Vagina (tissue), 2 donors: ENCODE measurements around the gene SPATS1. TPM values are rescaled to one million over a fixed set of nuclear protein-coding genes. Genes with fewer than 3 reads are reported as not detected.

Source experiments
- DNase-seq, 2 donors: peaks; one replicate each; pipeline ENCODE4 v3.0.0-alpha.2; 2017; ENCODE audit errors: extremely low spot score in 2 of 2
- H3K27ac ChIP-seq: fragments of 200-600 bp; sonication (generic); one replicate; pipeline ENCODE4 v1.5.1; 2019
- H3K27me3 ChIP-seq: fragments of 200-600 bp; sonication (generic); one replicate; pipeline ENCODE4 v1.5.1; 2019
- H3K36me3 ChIP-seq, 2 donors: fragments of 200-600 bp; sonication (generic); one replicate each; pipeline ENCODE4 v1.5.1; 2017 to 2019
- H3K4me1 ChIP-seq: fragments of 200-600 bp; sonication (generic); one replicate; pipeline ENCODE4 v1.5.1; 2019
- H3K4me3 ChIP-seq, 2 donors: fragments of 200-600 bp; sonication (generic); 1 replicate in 1 of 2; 2 replicates in 1 of 2; pipeline ENCODE4 v1.5.1; 2016 to 2019
- H3K9me3 ChIP-seq: fragments of 200-600 bp; sonication (generic); one replicate; pipeline ENCODE4 v1.5.1; 2019
- CTCF ChIP-seq, 3 experiments: fragments of 450-650 bp in 2 of 3; fragments of 200-600 bp in 1 of 3; sonication (generic) in 1 of 3; IDR thresholded peaks; one replicate each; pipeline ENCODE4 v1.5.1; 2017 to 2019; ENCODE audit warnings: antibody characterized with exemption in 3 of 3, mild to moderate bottlenecking in 2 of 3, moderate library complexity in 2 of 3
- POLR2A ChIP-seq, 2 donors: fragments of 450-650 bp; IDR thresholded peaks; one replicate each; pipeline ENCODE4 v1.6.1; 2017; ENCODE audit warnings: antibody characterized with exemption in 2 of 2, mild to moderate bottlenecking in 2 of 2, moderate library complexity in 2 of 2
- POLR2AphosphoS5 ChIP-seq, 2 donors: sonication (generic); formaldehyde crosslinking; IDR thresholded peaks; one replicate each; pipeline ENCODE4 v1.9.0; 2017; ENCODE audit warnings: antibody characterized with exemption in 2 of 2, mild to moderate bottlenecking in 2 of 2, low read depth in 1 of 2; ENCODE audit not compliant: insufficient read depth in 1 of 2
- intact Hi-C: fragments of 100-400 bp; cut with DNase I; formaldehyde crosslinking; loops from one replicate; pipeline ENCODE4 v1.15.1; 2023
- total RNA-seq: library from RNA; depleted of rRNA; stranded (reverse); fragments of >200 nt; gene quantifications from one replicate; pipeline ENCODE4 v1.2.3, GENCODE V29; 2016

Gene SPATS1
- total RNA-seq, 1 donor from 2014 or later, result not detected

GRCh38 chr6:44333273-44333919 is 9.1 kb upstream of the SPATS1 start:
- Histone ChIP-seq H3K9me3 (no peaks in the 10 kb centered on the region), H3K36me3 (no peaks in the 10 kb centered on the region)
- intact Hi-C loops, result no loop called here

GRCh38 chr6:44333942-44334341 is 8.5 kb upstream of the SPATS1 start:
- H3K4me1 ChIP-seq, result no peaks in the 10 kb centered on the region
- no peak for TF ChIP-seq POLR2AphosphoS5 (IDR thresholded peaks at IDR 0.05; ENCODE audit: insufficient read depth in 1 of 2, low read depth in 1 of 2)
- no peak for TF ChIP-seq POLR2A (IDR thresholded peaks at IDR 0.05)
- no peak for TF ChIP-seq CTCF (IDR thresholded peaks at IDR 0.05)
- no peak overlapping the region for H3K4me3 ChIP-seq
- H3K27ac ChIP-seq, result no peak overlapping the region
- no peak for DNase-seq
- no peaks in the 10 kb centered on the region for H3K27me3 ChIP-seq
- intact Hi-C loops, result no loop called here
- no peaks in the 10 kb centered on the region for H3K9me3 ChIP-seq
- H3K36me3 ChIP-seq, result no peaks in the 10 kb centered on the region

More at GRCh38 chr6:44333273-44333919, 9.1 kb upstream of the SPATS1 start:
- Histone ChIP-seq H3K27ac (no peak overlapping the region), H3K4me1 (no peaks in the 10 kb centered on the region), H3K4me3 (no peak overlapping the region), H3K27me3 (no peaks in the 10 kb centered on the region)
- no peak for TF ChIP-seq POLR2A (IDR thresholded peaks at IDR 0.05)
- no peak for TF ChIP-seq CTCF (IDR thresholded peaks at IDR 0.05)
- no peak for TF ChIP-seq POLR2AphosphoS5 (IDR thresholded peaks at IDR 0.05; ENCODE audit: insufficient read depth in 1 of 2, low read depth in 1 of 2)
- DNase-seq, result no peak

GRCh38 chr6:44335631-44336030 is 6.8 kb upstream of the SPATS1 start:
- no peaks in the 10 kb centered on the region for H3K27me3 ChIP-seq
- no peak overlapping the region for H3K4me3 ChIP-seq
- intact Hi-C loops, result no loop called here
- H3K9me3 ChIP-seq, result no peaks in the 10 kb centered on the region
- H3K27ac ChIP-seq, result no peak overlapping the region
- H3K36me3 ChIP-seq, result no peaks in the 10 kb centered on the region
- no peaks in the 10 kb centered on the region for H3K4me1 ChIP-seq
- TF ChIP-seq POLR2A (IDR thresholded peaks at IDR 0.05) (no peak), POLR2AphosphoS5 (IDR thresholded peaks at IDR 0.05; ENCODE audit: insufficient read depth in 1 of 2, low read depth in 1 of 2) (no peak), CTCF (IDR thresholded peaks at IDR 0.05) (no peak)
- DNase-seq, result no peak

- H3K36me3 ChIP-seq, result no peaks in the 10 kb centered on the region
- TF ChIP-seq CTCF (IDR thresholded peaks at IDR 0.05) (peak; percentile 22 to 57 (median 50)), POLR2A (IDR thresholded peaks at IDR 0.05) (no peak)
- H3K27ac ChIP-seq, result no peak overlapping the region
- no peaks in the 10 kb centered on the region for H3K27me3 ChIP-seq
- peaks cover 7% of the 10 kb centered on the region for H3K4me1 ChIP-seq
- no peaks in the 10 kb centered on the region for H3K9me3 ChIP-seq
- DNase-seq, result no peak
- intact Hi-C loops, result no loop called here
- no peak overlapping the region for H3K4me3 ChIP-seq
These were observed 4.0 kb upstream of the SPATS1 start for GRCh38 chr6:44338228-44339122.

- H3K27ac ChIP-seq, result no peak overlapping the region
- H3K27me3 ChIP-seq, result no peaks in the 10 kb centered on the region
- DNase-seq, result no peak
- peaks cover 7% of the 10 kb centered on the region for H3K4me1 ChIP-seq
- H3K36me3 ChIP-seq, result no peaks in the 10 kb centered on the region
- H3K4me3 ChIP-seq, result no peak overlapping the region
- TF ChIP-seq CTCF (IDR thresholded peaks at IDR 0.05) (no peak), POLR2A (IDR thresholded peaks at IDR 0.05) (no peak), POLR2AphosphoS5 (IDR thresholded peaks at IDR 0.05; ENCODE audit: insufficient read depth in 1 of 2, low read depth in 1 of 2) (no peak)
- H3K9me3 ChIP-seq, result no peaks in the 10 kb centered on the region
- intact Hi-C loops, result no loop called here
These were observed 3.1 kb upstream of the SPATS1 start for GRCh38 chr6:44339301-44339700.
